ENCODE data around the gene XK. TPM values are rescaled to one million over a fixed set of nuclear protein-coding genes. Genes with fewer than 3 reads are reported as not detected.

The XK gene
- total and polyA plus RNA-seq, 2 experiments from 2014 or later, result 0.29 to 1.5 TPM

- no peaks in the 10 kb centered on the region for H4K20me1 ChIP-seq (replicated peaks; ENCODE audit: insufficient read depth)
- H3K4me3 ChIP-seq, result no peak overlapping the region
- H3K79me2 ChIP-seq (replicated peaks; ENCODE audit: insufficient read depth), result no peaks in the 10 kb centered on the region
- H3K36me3 ChIP-seq (ENCODE audit: insufficient read depth), result no peaks in the 10 kb centered on the region
- no peaks in the 10 kb centered on the region for H3K4me1 ChIP-seq (ENCODE audit: insufficient read depth)
- H3K9me2 ChIP-seq (ENCODE audit: insufficient read depth), result no peaks in the 10 kb centered on the region
- Mint-ChIP-seq H3K4me1 (no peaks in the 10 kb centered on the region), H3K27ac (no peak overlapping the region), H3K27me3 (ENCODE audit: insufficient read depth, low read depth, poor library complexity) (no peaks in the 10 kb centered on the region), H3K36me3 (ENCODE audit: low read depth) (no peaks in the 10 kb centered on the region), H3K4me3 (no peak overlapping the region), H3K9me3 (peaks cover 4% of the 10 kb centered on the region; the same call in 1 of the 3 replicates)
- TF ChIP-seq CTCF (conservative IDR thresholded peaks at IDR 0.05; ENCODE audit: low read depth in 2 of 2) (no peak), ZNF114 (CRISPR knock-in tag; IDR thresholded peaks at IDR 0.05) (no peak), STAT1 (IDR thresholded peaks at IDR 0.05; ENCODE audit: unreplicated experiment) (no peak), CREB1 (CRISPR knock-in tag; IDR thresholded peaks at IDR 0.05; ENCODE audit: low read depth) (no peak), EZH2phosphoT487 (IDR thresholded peaks at IDR 0.05; ENCODE audit: unreplicated experiment) (no peak), ETS1 (IDR thresholded peaks at IDR 0.05) (no peak), EZH2 (IDR thresholded peaks at IDR 0.05; ENCODE audit: low read depth, unreplicated experiment) (no peak), JUNB (IDR thresholded peaks at IDR 0.05; ENCODE audit: unreplicated experiment) (no peak), REST (IDR thresholded peaks at IDR 0.05; ENCODE audit: unreplicated experiment) (no peak), POLR2AphosphoS5 (IDR thresholded peaks at IDR 0.05; ENCODE audit: low read depth) (no peak), NANOG (IDR thresholded peaks at IDR 0.05; ENCODE audit: borderline replicate concordance) (no peak), ZNF331 (CRISPR knock-in tag; IDR thresholded peaks at IDR 0.05; ENCODE audit: low read depth) (no peak), ZNF462 (CRISPR knock-in tag; IDR thresholded peaks at IDR 0.05) (no peak)
- ATAC-seq (no peak), DNase-seq (ENCODE audit: low spot score) (no peak)
- no peaks in the 10 kb centered on the region for H3F3A ChIP-seq (replicated peaks; ENCODE audit: low read depth)
- H3K27ac ChIP-seq (ENCODE audit: low read depth), result no peak overlapping the region
- no peak overlapping the region for H3K4me2 ChIP-seq
- H2AFZ ChIP-seq, result no peak overlapping the region
- H3K27me3 ChIP-seq (ENCODE audit: insufficient read depth), result no peaks in the 10 kb centered on the region
Observed at GRCh38 chrX:37714479-37714878, 28.9 kb downstream of the XK start.

All from GM23338 (cell line).